Eye (tissue), 1 donor: ENCODE measurements around the gene GPR42.
A peak's percentile ranks its signal among the peaks of the same experiment; 100 is the strongest.
"Not testable (repeated sequence)": the region's sequence is repeated elsewhere in the genome, so short reads cannot be mapped to it uniquely, and the experiment has no call there.

Experiments used
- DNase-seq: peaks from one replicate; pipeline ENCODE4 v3.0.0-alpha.2; 2015

Gene GPR42

GRCh38 chr19:35363711-35364425, 7.0 kb upstream of the GPR42 start:
- no peak for DNase-seq

GRCh38 chr19:35365303-35365702, 5.6 kb upstream of the GPR42 start:
- no peak for DNase-seq

- no peak for DNase-seq
Measured at GRCh38 chr19:35368378-35368777, 2.5 kb upstream of the GPR42 start.

DNA sequence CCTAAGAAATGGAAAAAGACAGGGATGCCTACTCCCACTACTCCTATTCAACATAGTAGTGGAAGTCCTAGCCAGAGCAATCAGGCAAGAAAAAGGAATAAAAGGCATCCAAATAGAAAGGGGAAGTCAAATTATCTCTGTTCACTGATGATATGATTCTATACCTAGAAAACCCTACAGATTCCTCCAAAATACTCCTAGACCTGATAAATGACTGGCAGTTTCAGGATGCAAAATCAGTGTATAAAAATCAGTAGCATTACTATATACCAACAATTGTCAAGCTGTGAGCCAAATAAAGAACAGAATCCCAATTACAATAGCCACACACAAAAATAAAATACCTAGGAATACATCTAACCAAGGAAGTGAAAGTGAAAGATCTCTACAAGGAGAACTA, 1.3 kb upstream of the GPR42 start:
- no peak for DNase-seq

- no peak for DNase-seq
Measured at GRCh38 chr19:35373492-35373891, 2.6 kb downstream of the GPR42 start.

DNA sequence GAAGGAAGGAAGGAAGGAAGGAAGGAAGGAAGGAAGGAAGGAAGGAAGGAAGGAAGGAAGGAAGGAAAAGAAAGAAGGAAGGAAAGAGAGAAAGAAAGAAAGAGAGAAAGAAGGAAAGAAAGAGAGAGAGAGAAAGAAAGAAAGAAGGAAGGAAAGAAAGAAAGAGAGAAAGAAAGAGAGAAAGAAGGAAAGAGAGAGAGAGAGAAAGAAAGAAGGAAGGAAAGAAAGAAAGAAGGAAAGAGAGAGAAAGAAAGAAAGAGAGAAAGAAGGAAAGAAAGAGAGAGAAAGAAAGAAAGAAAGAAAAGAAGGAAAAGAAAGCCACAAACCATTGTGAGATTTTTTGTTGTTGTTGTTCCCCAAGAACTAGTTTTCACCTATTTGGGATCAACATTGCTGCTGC, 3.2 kb downstream of the GPR42 start:
- not testable (repeated sequence) for DNase-seq

DNA sequence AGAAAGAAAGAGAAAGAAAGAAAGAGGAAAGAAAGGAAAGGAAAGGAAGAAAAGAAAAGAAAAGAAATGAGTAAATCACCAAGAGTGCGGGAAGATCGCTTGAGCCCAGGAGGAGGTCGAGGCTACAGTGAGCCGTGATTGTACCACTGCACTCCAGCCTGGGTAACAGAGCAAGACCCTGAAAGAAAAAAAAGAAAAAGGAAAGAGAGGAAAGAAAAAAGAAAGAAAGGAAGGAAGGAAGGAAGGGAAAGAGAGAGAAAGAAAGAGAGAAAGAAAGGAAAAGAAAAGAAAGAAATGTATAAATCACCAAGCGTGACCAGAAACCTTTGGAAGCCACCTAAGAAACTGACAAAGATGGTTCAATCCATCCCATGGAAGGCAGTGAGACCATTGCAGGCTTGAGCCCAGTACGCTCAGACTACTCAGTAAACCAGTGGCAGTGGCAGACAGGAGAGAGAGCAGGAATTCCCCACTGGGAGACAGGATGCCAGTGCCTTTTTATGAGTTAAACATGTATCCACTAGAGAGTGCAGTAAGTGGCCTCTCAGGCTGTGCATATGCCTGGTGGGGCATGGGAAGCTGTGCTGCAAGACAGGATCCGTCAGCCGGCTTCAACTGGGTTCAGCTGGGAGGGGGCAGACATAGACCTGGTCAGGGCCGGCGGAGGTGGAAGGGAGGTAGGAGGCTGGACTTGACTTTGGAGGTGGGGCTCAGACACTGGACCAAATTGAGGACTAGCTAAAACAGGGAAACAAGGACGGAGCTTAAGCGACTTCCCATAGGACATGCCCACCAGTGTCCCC, 4.8 kb downstream of the GPR42 start:
- DNase-seq, result no peak

DNA sequence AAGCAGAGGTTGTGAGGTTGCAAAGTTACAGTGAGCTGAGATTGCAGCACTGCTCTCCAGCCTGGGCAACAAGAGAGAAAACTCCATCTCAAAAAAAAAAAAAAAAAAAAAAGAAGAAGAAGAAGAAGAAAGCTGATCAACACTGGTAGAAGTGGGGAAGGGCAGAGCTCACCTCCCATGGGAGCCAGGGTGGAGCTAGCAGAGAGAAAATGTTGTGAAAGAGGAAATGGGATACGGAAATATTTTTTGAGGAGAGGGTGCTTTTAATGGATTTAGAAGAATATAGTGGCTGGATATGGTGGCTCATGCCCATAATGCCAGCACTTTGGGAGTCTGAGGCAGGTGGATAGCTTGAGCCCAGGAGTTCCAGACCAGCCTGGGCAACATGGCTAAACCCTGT, 6.8 kb downstream of the GPR42 start:
- DNase-seq, result no peak

DNA sequence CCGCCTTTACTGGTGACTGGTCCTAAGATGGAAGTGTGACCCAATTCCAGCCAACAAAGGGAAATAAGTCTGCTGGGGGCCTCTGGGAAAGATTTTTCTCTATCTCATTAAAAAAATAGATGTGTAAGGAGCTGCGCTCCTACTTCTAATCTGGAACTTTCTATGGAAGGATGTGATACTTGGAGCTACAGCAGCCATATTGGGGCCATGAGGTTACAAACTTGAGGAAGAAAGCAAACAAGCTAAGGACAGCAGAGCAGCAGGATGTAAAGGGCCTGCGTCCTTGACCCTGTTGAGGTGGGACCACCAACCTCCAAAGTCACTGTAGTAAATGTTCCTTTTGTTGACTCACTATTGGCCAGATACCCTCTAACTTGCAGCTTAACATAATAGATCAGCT, 7.5 kb downstream of the GPR42 start:
- no peak for DNase-seq

GRCh38 chr19:35379545-35379944, 8.7 kb downstream of the GPR42 start:
- DNase-seq, result not testable (repeated sequence)

DNA sequence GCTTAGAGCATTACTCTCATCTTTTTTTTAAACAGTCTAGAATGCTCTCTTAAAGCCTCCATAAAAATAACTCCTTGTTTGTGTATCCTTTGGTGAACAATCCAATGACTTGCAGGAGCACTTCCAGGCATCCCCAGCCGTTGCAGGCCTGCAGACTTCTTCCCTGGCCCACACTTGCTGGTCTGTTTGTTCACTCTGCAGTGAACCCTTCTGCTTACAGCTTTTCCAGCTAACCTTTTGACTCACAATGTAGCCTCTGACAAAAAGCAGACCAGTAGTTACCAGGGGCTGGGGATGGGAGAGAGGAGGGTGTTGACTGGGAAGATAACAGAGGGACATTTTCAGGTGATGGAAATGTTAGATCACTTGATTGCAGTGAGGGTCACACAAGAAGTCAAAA, 9.1 kb downstream of the GPR42 start:
- DNase-seq, result no peak

- no peak for DNase-seq
Measured at GRCh38 chr19:35380450-35381124, 9.7 kb downstream of the GPR42 start.

- DNase-seq, result no peak
Measured at GRCh38 chr19:35381318-35381717, 10.4 kb downstream of the GPR42 start.

DNA sequence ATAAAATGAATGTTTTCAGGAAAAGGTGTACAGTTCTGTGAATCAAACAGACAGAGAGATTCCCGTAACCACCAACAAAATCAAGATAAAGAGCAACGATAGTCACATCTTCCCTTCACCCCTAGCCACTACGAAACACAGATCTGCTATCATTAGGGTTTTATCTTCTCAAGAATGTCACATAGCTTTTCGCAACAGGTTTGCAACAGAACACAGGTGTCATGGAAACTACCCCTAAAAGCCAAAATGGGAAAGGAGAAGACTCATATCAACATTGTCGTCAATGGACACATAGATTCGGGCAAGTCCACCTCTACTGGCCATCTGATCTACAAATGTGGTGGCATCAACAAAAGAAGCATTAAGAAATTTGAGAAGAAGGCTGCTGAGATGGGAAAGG, 11.1 kb downstream of the GPR42 start:
- no peak for DNase-seq

- no peak for DNase-seq
Measured at GRCh38 chr19:35383536-35383935, 12.7 kb downstream of the GPR42 start.

DNA sequence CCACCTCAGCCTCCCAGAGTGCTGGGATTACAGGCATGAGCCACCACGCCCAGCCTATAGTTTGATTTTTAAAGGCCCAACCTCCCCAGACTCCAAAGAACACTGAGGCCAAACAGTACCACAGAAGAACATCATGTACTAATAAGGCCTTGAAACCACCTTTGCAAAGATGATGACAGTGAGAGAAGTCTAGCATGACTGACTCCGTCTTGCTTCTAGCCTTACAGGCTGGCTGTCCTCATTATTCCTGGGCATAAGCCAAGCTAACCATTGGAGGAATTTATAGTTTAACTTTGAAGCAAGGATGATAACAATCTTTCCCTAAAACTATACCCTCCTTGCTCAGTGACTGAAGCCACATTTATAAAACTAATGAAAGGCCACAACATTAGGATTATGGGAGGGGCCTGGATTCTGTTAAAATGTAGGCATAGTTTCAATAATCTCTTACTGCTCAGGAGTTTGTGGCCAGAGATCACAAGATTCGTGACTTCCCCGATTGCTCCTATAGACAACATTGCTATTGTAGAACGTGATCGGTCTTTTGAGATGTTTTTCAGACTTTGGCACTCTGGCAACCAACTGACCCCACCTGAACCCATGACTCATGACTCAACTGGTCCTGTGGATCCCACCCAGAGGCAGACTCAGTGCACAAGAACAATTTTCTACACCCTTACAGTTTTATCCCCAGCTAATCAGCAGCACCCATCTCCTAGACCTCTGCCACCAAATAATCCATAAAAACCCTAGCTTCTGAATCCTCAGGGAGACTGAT, 17.6 kb downstream of the GPR42 start:
- DNase-seq, result no peak

GRCh38 chr19:35389192-35389861, 18.5 kb downstream of the GPR42 start:
- DNase-seq, result no peak

DNA sequence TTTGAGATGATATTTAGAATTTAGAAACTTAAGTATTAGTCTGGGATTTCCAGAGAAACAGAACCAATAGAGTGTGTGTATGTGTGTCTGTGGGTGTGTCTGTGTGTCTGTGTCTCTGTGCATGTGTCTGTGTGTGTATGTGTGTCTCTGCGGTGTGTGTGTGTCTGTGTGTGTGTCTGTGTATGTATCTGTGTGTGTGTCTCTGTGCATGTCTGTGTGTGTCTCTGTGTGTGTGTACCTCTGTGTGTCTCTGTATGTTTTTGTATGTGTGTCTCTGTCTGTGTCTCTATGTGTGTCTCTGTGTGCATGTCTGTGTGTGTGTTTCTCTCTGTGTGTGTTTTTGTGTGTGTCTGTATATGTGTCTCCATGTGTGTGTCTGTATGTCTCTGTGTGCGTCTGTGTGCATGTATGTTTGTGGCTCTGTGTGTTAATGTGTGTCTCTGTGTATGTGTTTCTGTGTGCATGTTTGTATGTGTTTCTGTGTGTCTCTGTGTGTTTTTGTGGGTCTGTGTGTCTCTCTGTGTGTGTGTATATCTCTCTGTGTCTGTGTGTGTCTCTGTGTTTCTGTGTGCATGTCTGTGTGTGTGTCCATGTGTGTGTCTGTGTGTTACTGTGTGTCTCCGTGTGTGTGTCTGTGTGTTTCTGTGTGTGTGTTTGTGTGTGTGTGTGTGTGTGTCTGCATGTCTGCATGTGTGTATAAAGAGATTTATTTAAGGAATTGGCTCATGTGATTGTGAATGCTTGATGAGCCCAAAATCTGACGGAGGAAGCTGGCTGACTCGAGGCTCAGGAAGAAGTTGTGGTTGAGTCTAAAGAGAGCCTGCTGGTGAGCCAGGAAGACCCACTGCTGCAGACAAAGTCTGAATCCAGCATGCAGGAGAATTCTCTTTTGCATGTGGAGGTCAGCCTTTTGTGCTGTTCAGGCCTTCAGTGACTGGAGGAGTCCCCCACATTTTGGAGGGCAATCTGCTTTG, 22.2 kb downstream of the GPR42 start:
- no peak for DNase-seq

GRCh38 chr19:35395382-35396199, 24.7 kb downstream of the GPR42 start:
- peak; percentile 67 for DNase-seq

DNA sequence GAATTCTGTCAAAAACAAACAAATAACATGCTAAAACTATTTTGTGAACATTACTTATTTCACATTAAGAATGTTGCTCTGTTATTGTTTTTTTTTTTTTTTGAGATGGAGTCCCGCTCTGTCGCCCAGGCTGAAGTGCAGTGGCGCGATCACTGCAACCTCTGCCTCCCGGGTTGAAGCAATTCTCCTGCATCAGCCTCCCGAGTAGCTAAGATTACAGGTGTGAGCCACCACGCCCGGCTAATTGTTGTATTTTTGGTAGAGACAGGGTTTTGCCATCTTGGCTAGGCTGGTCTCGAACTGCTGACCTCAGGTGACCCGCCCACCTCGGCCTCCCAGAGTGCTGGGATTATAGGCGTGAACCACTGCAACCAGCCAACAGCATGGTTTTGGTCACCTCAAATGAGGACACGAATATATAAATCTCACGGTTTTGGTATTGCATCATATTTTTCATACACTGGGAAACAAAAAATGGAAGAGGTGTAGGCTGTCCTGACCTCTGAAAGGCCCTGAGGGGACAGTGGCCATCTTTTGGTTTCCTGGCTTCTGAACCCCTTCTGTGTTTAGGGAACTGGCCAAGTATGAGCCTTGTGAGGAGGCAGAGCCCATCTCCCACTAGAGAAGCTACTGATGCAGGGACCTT, 25.5 kb downstream of the GPR42 start:
- no peak for DNase-seq
